Globus pallidus (tissue), 1 donor: ENCODE data around the gene PAXX.

ENCODE experiments used
- DNase-seq: peaks from one replicate; pipeline ENCODE4 v3.0.0-alpha.2; 2015; ENCODE audit warnings: low spot score

The PAXX gene

DNA sequence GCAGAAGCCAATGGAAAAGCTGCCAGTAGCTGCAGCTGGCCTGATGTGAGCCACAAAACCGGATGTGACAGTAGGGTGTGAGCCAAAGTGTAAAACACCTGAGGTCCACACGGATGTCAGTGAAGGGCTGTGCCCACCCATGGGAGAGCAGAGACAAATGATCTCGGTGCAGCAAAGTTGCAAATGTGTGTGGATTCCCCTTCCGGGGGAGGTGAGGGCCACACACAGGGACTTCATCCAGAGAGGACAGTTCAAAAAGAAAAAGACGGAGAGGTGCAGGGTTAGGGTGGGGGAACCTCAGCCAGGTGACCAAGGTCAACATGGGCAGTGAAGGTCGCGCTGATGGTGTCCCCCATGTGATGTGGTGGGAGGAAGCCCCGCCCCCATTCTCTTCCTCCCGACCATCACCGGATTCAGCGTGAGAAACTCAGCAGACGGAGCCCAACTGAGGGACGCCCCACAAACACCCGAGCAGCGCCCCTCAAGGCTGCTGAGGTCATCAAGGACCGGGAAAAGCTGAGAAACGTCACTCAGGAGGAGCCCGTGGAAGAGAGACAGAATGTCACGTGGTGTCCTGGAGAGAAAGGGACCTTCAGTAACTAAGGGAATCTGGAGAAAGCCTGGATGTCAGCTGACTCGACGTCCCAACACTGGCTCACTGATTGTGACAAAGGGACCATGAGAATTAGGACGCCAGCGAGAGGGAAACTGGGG, 26.3 kb upstream of the PAXX start:
- peak; percentile 85 for DNase-seq

DNA sequence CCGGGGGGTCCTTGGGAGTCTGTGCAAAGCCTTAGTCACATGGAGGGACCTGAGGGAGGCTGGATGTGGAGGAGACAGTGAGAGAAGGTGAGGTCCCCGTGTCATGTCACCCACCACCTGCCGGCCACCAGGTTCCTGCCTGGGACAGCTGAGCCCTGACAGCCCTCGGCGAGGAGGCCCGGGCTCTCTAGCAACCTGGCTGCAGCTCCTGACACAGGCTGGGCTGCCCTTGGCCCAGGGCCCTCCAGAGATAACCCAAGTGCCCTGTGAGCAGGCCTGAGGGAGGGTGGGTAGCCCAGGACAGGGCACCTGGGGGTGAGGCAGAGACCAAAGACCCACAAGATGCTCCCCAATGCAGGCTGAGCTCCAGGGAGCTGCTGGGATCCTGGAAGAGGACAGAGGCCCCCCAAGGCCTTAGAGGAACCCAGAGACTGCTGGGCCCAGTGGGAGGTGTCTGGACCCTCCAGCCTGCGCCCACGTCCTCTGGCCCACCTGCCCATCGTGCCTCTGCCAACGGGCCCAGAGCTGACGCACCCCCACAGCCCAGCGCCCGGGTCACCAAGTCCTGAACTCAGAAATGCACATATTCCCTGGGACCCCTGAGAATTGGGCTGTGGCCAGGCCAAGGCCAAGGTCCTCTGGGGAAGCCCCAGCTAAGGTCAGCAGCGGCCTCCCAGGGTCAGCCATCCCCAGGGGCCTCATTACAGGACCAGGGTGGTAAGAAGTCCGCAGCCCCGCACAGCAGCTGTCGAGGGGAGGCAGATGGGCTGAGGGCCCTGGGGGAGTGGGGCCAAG, 23.7 kb upstream of the PAXX start:
- no peak for DNase-seq

DNA sequence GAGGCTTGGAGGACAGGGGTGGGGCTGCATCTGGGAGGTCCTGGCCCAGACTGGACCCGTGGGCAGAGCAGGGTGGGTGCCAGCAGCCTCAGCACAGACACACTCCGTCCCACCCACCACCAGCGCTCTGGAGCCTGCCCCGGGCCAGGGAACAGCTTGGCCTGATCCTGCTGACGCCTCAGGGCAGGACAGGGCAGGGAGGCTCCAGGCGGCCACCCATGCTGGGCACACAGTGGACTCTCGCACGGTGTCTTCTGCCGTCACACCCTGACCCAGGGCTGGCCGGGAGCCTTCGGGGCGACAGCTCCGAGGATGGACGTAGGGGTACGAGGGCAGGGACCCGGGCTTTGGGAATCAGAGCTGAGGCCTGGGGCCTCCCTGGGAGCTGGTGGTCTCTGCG, 23.1 kb upstream of the PAXX start:
- no peak for DNase-seq

DNA sequence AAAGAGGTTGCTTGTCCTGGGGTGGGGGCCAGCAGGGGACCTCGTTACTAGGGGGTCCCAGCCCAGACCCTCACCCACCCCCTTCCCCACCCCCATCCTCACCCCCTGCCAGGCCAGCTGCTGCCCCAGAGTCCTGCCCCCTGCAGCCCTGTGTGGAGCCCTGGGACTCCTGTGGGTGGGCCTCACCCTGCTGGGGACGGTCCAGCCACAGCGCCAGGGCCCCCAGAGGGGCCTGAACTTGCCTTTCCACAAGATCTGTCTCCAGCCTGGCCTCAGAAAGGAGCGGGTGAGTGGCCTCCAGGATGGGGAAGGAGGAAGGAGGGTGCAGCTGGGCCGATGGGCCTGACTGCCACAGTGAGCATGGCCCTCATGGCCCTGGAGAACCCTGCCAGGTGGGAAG, 22.4 kb upstream of the PAXX start:
- no peak for DNase-seq

DNA sequence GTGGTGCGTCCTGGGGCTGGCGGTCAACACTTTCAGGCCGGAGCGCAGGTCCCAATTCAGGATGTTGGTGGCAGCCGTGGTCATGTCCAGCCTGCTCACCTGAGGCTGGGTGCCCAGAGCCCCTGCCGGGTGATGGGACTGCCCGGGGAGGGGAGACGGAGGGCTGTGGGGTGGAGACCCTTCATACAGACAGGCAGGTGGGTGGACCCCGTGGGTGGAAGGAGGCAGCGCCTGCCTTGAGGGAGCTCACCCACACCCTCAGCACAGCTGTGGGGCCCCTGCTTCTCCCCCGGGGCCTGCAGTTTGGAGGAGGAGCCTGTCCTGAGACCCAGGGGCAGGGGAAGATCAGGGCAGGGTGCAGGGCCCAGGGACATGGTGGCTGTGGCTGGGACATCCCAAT, 21.9 kb upstream of the PAXX start:
- no peak for DNase-seq

DNA sequence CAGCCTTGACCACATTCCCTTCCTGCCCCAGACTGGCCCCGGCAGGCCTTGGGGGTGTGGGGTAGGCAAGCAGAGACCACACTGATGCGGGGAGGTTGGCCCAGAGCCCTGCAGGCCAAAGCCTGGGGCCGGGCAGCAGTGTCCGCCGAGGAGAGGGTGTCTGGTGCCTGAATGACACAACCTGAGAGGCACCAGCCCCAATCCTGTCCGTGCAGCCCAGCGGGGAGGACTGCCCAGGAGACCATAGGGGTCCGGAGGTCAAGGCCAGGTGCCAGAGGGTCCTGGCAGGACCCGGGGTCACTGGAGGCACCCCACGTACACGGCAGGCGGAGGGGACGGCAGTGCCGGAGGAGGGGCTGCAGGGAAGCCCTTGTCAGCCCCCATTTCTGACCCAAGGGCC, 20.5 kb upstream of the PAXX start:
- no peak for DNase-seq

DNA sequence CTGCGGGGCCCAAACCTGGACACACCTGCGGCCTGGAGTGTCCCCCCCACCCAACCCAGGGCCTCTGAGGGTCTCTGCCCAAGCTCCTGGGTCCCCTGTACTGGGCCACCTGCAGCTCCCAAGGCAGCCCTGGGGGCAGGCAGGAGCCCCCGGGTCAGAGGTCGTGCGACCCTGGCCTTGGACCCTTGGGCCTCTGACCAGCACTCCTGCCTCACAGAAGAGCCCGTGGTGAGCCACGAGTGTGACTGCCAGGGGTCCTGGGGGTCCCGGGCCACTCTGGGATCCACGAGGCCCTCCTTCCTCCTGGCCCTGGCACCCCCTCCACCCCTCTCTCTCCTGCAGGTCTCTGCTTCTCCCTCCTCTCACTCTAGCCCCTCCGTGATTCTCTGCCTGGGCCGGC, 19.9 kb upstream of the PAXX start:
- no peak for DNase-seq

DNA sequence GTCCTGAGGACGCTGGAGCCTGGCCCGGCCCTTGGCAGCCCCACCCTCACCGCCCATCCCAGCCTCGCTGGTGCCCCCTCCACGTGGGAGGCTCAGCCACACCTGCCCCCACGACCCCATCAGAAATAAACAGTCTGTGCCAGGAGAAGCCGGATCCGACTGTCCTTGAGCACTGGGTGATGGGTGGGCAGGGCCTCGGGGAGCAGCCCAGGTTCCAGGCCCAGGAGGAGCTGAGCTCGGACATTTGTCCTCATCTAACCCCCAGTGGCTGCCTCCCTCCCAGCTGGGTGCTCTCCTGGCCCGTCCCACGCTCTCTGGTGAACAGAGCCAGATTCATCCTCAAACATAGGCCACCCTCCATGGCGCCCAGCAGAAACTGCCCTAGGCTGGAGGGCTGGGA, 19.5 kb upstream of the PAXX start:
- DNase-seq, result no peak

DNA sequence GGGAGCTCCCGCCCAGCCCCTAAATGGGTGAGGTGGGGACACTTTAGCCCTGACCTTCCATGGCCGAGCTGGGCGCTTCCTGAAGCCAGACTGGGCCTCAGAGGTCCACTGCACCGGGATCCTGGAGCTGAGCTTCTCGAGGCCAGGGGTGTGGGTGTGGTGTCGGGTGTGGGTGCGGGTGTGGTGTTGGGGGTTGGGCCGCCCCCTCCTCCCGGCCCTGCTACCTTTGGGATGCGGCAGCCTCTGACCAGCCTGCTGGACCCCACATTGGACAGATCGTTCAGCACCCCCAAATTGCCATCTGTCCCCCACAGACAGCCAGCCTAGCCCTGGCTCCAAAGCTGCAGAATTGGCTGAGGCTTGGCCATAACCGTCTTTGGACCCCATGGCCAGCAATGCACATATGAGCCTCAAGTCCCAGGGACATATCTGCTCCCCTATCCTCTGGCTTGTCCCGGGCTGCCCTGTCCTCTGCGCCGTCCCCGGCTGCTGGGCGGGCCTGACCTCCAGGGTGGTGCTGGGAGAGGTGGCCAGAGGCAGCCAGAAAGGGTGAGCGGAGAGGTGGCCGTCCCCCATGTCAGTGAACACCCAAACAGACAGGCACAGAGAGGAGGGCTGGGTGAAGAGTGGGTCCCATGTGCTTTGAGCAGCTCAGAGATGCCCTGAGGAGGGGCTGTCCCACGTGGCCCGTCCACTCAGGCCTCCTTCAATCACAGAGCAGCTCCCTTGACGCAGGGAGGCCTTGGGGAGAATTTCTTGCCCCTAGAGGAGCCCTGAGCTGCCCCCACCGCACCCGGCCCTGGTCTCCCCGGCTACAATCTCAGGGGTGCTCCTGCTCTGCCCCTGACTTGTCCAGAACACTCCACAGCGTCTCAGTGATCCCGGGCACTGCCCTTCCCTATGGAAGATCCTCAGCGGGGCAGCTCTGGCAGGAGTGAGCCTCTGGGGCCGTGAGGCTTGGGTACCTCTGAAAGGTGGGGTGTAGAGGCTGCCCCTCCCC, 18.3 kb upstream of the PAXX start:
- no peak for DNase-seq

DNA sequence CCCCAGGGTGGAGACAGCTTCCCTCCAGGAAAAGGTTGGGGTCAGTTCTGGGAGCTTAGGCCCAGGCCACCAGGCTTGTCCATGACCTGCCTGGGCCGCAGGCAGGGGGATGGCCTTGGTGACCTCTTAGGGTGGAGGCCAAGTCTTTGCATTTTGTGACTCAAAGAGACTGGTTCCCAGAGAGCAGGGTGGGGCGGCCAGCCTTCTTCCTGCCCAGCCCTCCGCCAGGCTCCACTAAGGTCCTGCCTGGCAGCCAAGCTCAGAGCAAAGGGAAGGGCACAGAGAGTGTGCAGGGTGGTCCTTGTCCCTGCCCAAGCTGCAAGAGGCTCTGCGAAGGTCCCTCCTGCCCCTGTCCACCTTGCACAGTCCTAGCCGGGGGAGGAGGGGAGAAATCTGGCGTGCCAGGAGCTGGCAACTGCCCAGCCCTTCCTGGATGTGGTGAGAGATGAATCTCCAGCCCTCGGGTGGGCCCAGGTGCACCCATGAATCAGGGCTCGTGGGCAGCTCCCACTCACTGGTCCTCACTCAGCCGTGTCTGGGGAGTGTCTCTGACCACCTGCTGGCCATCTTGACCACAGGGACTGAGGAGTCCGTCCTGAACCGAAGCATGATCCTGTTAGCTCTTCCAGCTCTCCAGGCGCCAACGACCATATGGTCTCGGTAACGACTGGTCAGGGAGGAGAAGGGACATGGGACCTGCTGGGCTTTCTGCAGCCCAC, 17.2 kb upstream of the PAXX start:
- DNase-seq, result no peak

DNA sequence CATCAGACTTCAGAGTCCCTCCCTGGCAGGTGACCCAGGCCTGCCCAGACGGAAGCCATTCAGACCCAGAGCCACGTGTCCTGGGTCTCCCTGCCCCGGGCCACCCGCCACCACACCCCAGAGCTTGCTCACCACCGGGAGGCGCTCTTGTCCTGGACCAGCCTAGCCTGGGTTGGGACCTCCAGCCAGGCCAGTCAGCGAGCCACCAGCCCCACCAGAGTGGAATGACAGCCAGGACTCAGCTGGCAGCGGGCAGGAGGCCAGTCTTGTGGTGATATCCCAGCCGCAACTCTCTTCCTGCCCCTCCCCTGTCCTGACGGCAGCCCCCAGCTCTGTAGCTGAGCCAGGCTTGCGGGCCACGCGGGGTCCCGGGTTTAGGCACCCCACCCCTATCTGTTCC, 16.6 kb upstream of the PAXX start:
- peak; percentile 90 for DNase-seq

DNA sequence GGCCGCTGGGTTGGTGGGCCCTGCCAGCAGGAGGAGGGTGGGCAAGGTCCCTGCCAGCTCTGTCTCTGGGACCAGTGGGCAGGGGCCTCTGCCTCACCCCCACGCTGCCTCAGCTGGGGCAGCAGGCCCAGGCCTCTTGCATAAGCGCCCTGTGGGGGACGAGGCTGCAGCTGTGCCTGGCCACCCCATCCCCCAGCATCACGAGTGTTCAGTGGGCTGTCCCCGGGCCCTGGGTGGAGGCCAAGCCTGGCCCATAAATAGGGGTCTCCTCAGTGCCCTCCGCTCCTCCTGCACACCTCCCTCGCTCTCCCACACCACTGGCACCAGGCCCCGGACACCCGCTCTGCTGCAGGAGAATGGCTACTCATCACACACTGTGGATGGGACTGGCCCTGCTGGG, 15.0 kb upstream of the PAXX start, which contains the start of gene PTGDS:
TSS of gene PTGDS (plus strand) at position 282 of the 400 bp plus-strand sequence. CDS start at position 357, 75 bp downstream.
- DNase-seq, result peak; percentile 98

DNA sequence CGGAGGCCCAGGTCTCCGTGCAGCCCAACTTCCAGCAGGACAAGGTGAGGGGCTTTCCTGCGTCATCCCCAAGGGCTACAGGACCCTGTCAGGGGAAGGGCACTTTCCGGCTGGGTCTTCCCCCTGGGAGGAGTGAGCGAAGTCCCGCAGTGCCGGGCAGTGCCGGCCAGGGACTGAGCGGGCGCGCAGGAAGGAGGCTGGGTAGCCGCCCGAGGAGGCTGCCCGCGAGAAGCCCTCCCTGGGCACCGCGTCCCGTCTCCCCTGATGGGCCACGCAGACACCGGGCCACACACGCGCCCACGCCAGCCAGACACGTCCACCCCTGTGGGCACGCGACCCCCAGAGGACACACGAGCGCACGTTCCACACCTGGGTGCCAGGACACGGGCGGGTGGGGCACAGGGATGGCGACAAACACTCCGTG, 14.6 kb upstream of the PAXX start:
- no peak for DNase-seq

DNA sequence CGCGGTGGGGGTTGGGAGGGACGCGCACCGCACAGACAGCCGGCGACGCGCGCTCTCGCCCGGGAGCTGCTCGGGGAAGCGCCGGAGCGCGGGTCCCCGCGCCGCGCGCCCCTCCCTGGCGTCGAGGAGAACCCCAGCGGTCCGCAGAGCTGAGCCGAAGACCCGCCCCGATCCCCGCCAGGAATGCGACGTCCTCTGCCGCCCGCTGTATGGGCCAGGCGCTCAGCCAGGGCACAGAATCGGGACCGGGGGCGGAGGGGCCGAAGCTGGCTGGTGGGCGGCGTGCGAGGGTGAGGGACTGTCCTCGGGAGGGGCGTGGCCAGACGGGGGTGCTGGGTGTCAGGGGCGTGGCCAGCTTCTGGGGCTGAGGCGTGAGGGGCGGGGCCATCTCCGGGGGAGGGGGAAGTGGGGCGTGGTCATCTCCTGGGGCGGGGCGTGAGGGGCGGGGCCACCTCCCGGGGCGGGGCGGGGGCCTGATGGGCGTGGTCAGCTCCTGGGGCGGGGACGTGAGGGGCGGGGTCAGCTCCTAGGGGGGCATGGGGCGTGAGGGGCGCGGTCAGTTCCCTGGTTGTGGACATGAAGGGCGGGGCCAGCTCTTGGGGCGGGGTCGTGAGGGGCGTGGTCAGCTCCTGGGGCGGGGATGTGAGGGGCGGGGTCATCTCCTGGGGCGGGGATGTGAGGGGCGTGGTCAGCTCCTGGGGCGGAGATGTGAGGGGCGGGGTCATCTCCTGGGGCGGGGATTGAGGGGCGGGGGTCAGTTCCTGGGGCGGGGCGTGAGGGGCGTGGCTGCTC, 14.0 kb upstream of the PAXX start:
- DNase-seq, result peak; percentile 96

DNA sequence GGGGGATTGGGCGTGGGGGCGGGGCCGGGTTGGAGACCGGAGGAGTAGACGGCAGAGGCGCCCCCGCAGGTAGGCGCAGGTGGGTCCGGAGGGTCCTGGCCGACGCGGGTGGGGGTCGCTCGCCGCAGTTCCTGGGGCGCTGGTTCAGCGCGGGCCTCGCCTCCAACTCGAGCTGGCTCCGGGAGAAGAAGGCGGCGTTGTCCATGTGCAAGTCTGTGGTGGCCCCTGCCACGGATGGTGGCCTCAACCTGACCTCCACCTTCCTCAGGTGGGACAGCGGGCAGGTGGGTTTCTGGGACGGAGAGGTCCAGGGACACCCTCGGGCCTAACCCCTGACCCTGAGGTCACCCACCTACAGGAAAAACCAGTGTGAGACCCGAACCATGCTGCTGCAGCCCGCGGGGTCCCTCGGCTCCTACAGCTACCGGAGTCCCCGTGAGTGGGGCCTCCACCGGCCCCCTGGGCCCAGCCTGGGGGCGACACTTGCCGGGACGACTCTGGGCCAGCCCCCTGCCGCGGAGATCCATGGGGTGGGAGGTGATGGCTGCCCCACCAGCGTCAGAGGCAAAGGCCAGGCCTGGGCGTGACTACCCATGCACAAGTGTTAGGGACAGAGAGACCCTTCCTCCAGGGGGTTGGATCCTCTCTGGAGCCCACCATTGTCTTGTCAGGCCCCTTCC, 13.2 kb upstream of the PAXX start:
- peak; percentile 54 for DNase-seq

DNA sequence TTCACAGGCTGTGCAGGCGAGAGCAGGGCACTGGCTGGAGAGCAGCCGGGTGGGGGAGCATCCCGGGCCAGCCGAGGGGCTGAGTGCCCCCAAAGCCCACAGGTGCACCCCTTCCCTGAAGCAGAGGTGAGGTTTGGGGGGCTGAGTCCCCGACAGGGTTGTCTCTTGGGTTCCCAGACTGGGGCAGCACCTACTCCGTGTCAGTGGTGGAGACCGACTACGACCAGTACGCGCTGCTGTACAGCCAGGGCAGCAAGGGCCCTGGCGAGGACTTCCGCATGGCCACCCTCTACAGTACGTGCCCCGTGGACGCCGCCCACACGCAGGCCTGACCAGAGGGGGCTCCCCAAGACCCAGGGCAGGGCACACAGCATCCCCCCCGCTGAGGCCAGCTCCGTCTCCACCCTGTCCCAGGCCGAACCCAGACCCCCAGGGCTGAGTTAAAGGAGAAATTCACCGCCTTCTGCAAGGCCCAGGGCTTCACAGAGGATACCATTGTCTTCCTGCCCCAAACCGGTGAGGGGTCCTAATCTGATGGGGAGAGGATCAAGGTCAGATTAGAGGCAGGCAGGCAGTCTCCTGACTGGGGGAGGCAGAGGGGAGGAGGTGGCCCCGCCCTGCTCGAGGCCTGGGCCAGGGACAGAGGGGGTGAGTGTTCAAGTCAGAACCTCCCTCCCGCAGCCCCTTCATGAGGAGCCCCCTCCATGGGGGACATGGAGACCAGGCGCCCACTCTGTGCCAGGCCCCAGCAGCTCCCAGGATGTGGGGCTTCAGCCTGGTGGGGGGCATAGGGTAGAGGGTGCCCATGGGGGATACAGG, 12.2 kb upstream of the PAXX start:
- peak; percentile 47 for DNase-seq

DNA sequence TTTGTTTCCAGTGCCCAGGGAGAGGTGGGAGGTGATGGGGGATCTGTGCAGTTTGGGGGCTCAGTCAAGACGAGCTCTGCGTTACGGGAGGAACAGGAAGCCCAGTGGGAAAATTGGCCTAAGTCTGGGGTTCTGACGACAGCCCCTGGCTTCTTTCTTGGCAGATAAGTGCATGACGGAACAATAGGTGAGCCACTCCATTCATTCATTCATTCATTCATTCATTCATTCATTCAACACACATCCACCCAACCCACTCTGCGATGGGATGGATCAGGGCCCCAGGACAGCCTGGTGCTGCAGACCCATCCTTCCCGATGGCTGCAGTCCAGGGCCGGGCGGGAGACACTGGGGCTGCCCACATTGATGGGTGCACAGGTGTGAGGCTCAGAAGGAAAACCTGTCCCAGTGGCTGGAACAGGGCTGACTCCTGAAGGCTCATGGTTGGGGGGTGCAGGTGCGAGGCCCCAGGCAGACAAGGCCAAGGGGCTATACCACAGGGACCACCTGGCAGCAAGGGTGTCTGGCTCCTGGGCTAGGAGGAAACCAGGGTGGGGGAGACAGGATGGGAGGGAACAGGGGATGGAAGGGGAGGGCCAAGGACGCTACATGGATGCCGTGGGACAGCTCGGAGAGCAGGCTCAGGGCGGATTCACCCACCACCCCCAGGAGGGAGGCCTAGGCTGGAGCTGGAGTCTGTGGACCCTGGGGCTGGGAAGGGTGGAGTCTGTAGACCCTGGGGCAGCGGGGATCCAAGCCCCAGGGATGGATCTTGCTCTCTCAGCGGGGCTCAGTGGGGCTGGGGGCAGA, 11.3 kb upstream of the PAXX start:
- DNase-seq, result peak; percentile 59

DNA sequence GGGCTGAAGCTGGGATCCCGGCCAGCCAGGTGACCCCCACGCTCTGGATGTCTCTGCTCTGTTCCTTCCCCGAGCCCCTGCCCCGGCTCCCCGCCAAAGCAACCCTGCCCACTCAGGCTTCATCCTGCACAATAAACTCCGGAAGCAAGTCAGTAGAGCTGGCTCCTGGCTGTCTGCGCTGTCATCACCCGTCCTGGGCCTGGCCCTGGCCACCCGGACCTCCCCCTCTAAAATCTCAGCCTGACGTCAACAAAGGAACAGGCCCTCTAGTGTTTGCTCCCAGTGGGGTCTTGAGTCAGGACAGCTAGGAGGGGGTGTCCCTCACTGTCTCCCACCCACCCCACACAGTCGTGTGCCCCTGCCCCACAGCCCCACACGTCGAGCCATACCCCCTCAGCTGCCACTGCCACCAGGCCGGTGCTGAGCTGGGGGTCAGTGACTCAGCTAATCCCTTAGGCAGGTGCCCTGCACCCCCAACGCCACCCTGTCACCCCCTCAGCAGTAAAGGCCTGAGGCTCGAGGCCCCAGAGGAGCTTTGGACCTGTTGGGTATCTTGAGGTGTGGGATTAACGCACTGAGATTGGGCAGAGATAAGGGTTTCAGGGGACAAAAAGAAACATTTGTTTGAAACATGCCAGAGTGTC, 10.5 kb upstream of the PAXX start:
- peak; percentile 87 for DNase-seq
